ENCODE data around the gene SASS6. TPM values are rescaled to one million over a fixed set of nuclear protein-coding genes. Genes with fewer than 3 reads are reported as not detected.

The SASS6 gene
- total RNA-seq, result 1.7 and 2.8 TPM in 2 replicates

GRCh38 chr1:100132566-100133477, at the start of gene SASS6, which contains the start of gene TRMT13:
Gene SASS6 (minus strand): TSS chr1:100132930. CDS start chr1:100132814, 116 bp downstream.
Gene TRMT13 (plus strand): TSS chr1:100133163. CDS start chr1:100133169, 6 bp downstream.

GRCh38 chr1:100178091-100178490, 45.4 kb upstream of the SASS6 start, which contains the start of gene LRRC39:
Gene LRRC39 (minus strand): TSS chr1:100178256. CDS start chr1:100168516, 9,740 bp downstream.

Other genes with a start within 250 kb of the SASS6 start
- gene SLC35A3, start 162.9 kb downstream of the SASS6 start, total RNA-seq, result 29.0 and 30.2 TPM in 2 replicates
- gene TRMT13, start 233 bp upstream of the SASS6 start, total RNA-seq, result 15.0 and 28.3 TPM in 2 replicates
- gene LRRC39, start 45.3 kb upstream of the SASS6 start, total RNA-seq, result under 0.01 and 0.43 TPM in 2 replicates
- 5.1 and 14.7 TPM in 2 replicates for gene DBT, start 116.9 kb upstream of the SASS6 start, total RNA-seq
- 60.4 and 64.3 TPM in 2 replicates for gene RTCA, start 133.3 kb upstream of the SASS6 start, total RNA-seq
- 1.0 and 1.5 TPM in 2 replicates for gene CDC14A, start 219.6 kb upstream of the SASS6 start, total RNA-seq